GM13977 (cell line): ENCODE results near the gene ATP13A2.
"Not testable (repeated sequence)": the region's sequence is repeated elsewhere in the genome, so short reads cannot be mapped to it uniquely, and the experiment has no call there.

Experiments used
- DNase-seq: peaks from one replicate; pipeline ENCODE4 v3.0.0; 2012; ENCODE audit warnings: low spot score
- in situ Hi-C: fragments of 300-500 bp; cut with MboI; formaldehyde crosslinking; loops from one replicate; pipeline ENCODE4 v1.12.0; 2022; ENCODE audit warnings: low sequenced_read_pairs, low pct_unique_long_range_greater_than_20kb, mixed read lengths, inconsistent platforms; ENCODE audit not compliant: unreplicated experiment
- TF ChIP-seq, protein P1 (sequence below): IDR thresholded peaks from 2 replicates; pipeline ENCODE4 v1.5.1; 2012; ENCODE audit warnings: mild to moderate bottlenecking, control low read depth; ENCODE audit not compliant: insufficient read depth; ENCODE audit errors: extremely low read depth, missing control alignments

ATP13A2 gene

DNA sequence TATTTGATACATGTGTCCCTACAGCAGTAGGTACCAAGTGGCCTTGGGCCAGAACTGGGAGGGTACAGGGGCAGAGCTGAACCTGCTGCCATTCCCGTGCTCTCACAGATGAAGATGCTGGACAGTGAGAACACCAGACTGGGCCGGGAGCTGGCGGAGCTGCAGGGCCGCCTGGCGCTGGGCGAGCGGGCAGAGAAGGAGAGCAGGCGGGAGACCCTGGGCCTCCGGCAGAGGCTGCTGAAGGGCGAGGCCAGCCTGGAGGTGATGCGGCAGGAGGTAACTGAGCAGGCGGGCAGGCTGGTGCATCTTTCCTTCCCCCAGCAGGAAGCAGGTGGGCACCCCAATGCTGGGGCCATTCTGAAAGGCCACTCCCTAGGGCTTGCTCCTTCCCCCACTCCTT is 53.3 kb downstream of the ATP13A2 start:
- no peak for DNase-seq
- in situ Hi-C loops: no loop called here
- TF ChIP-seq, protein P1, sequence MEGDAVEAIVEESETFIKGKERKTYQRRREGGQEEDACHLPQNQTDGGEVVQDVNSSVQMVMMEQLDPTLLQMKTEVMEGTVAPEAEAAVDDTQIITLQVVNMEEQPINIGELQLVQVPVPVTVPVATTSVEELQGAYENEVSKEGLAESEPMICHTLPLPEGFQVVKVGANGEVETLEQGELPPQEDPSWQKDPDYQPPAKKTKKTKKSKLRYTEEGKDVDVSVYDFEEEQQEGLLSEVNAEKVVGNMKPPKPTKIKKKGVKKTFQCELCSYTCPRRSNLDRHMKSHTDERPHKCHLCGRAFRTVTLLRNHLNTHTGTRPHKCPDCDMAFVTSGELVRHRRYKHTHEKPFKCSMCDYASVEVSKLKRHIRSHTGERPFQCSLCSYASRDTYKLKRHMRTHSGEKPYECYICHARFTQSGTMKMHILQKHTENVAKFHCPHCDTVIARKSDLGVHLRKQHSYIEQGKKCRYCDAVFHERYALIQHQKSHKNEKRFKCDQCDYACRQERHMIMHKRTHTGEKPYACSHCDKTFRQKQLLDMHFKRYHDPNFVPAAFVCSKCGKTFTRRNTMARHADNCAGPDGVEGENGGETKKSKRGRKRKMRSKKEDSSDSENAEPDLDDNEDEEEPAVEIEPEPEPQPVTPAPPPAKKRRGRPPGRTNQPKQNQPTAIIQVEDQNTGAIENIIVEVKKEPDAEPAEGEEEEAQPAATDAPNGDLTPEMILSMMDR: no peak

DNA sequence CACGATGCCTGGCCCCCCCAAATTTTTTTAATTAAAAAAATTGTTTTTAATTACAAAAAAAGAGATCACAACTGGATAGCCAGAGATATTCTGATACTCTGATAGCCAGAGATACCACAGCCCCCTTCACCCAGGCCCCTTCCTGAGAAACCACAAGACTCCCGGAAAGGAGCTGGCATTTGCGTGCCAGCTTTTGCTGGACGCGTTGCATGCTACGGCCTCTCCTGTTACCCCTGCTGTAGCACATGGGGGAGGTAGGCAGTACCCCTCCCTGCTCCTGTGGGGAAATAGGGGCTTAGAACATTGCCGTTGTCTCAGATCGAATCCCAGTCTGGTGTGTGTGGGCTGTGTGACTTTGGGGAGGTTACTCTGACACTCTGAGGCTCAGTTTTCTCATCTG is 54.0 kb downstream of the ATP13A2 start:
- in situ Hi-C loops: no loop called here
- no peak for DNase-seq
- TF ChIP-seq, protein P1: no peak

DNA sequence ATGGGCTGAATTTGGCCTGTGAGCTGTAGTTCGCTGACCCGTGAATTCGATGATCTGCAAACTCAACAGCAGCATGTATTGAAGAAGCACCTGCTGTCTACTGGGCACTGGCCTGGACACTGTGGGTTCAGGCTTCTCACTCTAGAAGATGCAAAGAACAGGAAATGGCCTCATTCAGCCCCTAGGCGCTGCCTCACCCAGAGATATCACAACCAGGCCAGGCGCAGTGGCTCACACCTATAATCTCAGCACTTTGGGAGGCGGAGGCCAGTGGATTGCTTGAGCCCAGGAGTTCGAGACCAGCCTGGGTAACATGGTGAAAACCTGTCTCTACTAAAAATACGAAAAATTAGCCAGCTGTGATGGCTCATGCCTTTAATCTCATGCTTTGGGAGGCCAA is 55.0 kb downstream of the ATP13A2 start:
- no peak for DNase-seq
- in situ Hi-C loops: no loop called here
- TF ChIP-seq, protein P1: no peak

DNA sequence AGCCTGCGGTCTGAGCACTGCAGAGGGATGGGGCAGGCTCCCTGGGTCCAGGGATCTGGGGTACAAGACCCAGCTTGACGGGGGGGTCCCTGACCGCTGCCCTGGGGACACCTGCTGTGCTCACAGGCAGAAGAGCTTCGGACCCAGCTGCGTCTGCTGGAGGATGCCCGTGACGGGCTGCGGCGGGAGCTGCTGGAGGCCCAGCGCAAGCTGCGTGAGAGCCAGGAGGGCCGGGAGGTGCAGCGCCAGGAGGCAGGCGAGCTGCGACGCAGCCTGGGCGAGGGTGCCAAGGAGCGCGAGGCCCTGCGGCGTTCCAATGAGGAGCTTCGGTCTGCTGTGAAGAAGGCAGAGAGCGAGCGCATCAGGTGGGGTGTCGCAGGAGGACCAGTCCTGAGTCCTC is 56.5 kb downstream of the ATP13A2 start:
- TF ChIP-seq, protein P1: no peak
- in situ Hi-C loops: no loop called here
- DNase-seq: no peak

DNA sequence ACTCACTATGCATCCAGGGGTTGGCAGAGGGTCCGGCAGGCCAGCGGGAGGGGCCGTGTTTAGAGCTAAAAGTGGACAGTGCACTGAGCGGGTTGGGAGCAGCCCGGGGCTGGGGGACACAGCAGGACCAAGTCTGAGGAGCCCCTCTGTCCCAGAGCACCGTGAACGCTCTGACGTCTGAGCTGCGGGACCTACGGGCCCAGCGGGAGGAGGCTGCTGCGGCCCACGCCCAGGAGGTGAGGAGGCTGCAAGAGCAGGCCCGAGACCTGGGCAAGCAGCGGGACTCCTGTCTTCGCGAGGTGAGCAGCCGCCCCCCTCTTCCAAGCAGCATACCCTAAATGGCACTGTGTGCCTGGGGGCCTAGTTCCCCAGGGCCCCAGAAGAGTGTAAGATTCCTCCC is 57.1 kb downstream of the ATP13A2 start:
- TF ChIP-seq, protein P1: no peak
- no peak for DNase-seq
- in situ Hi-C loops: no loop called here

DNA sequence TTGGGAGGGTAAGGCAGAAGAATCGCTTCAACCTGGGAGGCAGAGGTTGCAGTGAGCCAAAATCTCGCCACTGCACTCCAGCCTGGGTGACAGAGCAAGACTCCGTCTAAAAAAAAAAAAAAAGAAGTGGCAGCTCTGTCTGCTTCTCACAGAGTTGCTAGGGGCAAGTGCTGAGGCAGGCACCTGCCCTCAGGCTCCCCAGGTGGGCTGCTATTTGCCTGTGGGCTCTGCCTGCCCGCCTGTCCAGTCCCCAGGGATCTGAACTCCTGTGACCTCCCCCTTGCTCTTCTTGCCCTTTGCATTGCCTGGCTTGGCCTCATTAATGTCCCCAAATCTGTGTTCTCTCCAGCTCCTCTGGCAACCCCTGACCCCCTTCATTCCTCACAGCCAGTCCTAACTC is 59.4 kb downstream of the ATP13A2 start:
- in situ Hi-C loops, DNase-seq: not testable (repeated sequence)

DNA sequence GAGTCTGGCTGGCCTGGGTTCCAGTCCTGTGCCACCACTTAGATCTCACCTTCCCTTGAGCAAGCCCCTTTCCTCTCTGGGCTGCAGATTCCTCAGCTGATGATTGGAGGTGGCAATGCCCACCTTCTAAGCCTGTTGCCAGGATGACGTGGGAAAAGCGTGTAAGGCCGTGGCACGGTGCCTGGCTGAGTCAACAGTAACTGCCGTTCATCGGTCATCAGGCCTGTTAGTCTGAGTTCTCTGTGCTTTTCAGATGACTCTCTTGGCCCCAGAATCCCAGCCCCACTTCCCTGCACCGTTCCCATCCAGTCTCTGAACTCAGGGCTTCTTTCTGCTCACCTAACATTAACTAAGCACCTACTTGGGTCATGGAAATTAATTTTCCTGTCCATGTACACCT is 62.7 kb downstream of the ATP13A2 start:
- DNase-seq: not testable (repeated sequence)
- in situ Hi-C loops: loop anchor here (5.0 kb wide), 1 partner anchor 327 kb away; no protein-coding TSS in a partner anchor

DNA sequence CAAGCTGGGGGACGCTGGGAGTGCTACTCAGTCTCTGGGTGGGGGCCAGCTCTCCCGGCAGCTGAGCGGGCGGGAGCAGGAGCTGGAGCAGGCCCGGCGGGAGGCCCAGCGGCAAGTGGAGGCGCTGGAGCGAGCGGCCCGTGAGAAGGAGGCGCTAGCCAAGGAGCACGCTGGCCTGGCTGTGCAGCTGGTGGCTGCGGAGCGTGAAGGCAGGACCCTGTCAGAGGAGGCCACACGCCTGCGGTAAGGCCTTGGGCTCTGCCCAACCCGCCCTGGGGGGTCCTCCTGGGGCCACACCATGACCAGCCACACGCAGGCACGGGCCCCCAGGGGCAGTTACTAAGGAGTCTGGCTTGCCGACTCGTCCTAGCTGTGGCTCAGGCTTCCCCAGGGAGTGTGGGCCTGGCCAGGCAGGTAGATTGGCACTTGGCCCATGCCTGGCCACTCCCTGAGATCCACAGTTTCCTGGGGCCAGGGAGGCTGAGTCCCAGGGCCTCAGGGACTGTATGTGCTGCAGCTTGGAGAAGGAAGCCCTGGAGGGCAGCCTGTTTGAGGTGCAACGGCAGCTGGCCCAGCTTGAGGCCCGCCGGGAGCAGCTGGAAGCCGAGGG is 63.3 kb downstream of the ATP13A2 start:
- DNase-seq: not testable (repeated sequence)
- in situ Hi-C loops: loop anchor here (5.0 kb wide), 1 partner anchor 326 kb away; no protein-coding TSS in a partner anchor
